ENCODE results near the gene PRKN.
"Not testable (repeated sequence)": the region's sequence is repeated elsewhere in the genome, so short reads cannot be mapped to it uniquely, and the experiment has no call there.

The PRKN gene

GRCh38 chr6:161822204-161822603, 905.4 kb downstream of the PRKN start:
- not testable (repeated sequence) for DNase-seq

- no peak for DNase-seq
Measured at GRCh38 chr6:161817881-161818280, 909.7 kb downstream of the PRKN start.

GRCh38 chr6:161815965-161816364, 911.6 kb downstream of the PRKN start:
- DNase-seq: no peak

DNA sequence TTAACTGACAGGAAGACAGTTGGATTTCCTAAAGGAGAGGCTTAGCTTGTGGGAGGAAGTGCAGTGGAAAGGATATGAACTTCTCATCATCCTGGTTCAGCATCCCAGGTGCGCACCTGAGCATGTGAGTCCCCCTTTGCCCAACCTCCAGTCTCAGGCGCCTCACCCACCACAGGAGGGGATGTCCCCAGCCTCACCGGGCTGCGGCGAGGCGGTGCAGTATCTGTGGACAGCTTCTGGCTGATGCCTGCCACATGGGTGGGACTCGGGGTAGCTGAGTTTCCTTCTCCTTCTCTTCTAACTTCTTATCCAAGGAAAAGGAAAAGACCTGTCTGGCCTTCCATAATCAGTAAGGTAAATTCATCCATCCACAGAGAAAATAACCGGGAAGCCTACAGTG, 914.4 kb downstream of the PRKN start:
- DNase-seq: no peak

DNA sequence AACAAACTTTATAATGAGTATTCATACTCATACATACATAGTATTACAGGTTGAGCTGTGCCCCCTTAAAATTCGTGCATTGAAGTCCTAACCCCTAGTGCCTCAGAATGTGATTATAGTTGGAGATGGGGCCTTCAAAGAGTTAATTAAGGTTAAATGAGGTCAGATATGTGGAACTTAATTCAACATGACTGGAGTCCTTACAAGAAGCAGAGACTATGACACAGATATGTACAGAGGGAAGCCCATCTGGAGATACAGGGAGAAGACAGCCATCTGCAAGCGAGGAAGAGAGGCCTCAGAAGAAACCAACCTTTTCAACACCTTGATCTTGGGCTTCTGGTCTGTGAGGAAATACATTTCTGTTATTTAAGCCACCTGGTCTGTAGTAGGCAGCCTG, 917.6 kb downstream of the PRKN start:
- DNase-seq: no peak

- DNase-seq: no peak
Measured at GRCh38 chr6:161804838-161805237, 922.7 kb downstream of the PRKN start.

GRCh38 chr6:161803131-161803530, 924.4 kb downstream of the PRKN start:
- no peak for DNase-seq

DNA sequence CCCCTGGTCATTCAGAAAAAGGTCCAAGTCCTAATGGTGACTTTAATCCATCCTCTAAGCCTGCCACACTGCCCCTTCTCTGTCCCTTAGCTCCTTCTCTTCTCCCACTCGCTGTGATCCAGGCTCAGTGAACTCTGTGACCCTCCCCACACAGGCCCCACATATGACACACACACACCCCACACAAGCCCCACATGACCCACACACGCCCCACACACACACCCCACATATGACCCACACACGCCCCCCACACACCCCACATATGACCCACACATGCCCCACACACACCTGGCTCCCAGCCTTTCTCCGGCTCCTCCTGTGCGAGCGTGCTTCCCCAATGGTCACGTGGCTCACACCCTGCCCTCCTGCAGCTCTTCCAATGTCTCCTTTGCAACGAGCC, 925.3 kb downstream of the PRKN start:
- DNase-seq: no peak

DNA sequence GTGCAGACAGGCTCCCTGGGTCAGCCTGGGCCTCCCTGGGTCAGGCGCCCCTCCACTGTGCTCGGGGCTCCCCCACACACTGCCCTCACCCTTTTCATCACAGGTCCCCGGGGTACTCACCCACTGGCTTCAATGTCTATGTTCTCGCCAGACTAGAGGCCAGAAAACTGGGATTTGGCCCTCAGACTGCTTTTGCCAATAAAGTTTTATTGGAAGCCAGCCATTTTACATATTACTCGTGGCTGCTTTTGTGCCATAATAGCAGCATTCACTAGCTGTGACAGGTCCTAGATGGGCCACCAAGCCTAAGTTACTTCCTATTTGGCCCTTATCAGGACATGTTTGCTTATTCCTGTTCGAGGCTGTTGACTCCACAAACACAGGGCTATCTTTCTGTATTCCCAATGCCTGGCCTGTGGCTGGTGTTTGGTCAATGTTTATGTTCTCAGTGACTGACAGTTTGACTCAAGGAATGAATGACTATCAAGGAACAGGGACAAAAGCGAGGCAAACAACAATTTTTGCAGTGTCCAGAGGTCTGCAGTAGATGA, 928.6 kb downstream of the PRKN start:
- no peak for DNase-seq

GRCh38 chr6:161796681-161797080, 930.9 kb downstream of the PRKN start:
- no peak for DNase-seq

- DNase-seq: peak in 2 of 56 donors; percentile 6 to 13
Measured at GRCh38 chr6:161792851-161793493, 934.6 kb downstream of the PRKN start.

DNA sequence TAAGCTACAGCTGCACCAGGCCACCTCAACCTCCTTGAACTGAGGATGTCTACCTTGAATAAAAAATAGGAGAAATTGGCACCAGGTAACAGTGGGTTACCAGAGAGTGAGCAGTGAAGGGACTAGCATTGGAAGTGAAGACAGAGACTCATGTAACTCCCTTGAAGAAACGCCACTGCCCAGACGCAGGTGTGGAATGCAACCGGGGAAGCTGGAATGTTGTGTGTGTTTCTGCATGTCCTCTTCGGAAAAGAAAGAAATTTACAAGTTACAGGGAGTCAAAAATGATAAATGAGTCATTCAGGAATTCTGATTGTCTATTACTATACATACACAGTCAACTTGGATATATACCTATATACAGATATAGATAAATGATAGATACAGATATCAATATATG, 939.0 kb downstream of the PRKN start:
- DNase-seq: no peak

DNA sequence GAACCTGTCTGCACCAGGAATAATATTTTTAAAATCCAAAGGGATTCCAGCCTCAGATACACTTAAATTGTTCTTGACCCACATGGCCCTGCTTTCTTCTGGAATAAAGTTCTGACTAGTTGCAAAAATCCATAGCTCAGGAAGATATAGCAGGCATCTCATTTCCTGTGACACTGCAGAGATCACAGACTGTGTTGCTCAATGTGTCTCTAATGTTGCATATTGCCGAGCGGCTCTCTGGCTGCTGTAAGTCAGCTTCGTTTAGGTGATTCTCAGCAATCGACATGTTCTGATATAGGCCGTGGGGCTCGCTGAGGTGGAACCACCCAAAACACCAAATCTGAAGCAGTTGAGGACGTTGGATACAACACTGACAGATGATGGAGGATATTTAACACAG, 955.4 kb downstream of the PRKN start:
- no peak for DNase-seq

DNA sequence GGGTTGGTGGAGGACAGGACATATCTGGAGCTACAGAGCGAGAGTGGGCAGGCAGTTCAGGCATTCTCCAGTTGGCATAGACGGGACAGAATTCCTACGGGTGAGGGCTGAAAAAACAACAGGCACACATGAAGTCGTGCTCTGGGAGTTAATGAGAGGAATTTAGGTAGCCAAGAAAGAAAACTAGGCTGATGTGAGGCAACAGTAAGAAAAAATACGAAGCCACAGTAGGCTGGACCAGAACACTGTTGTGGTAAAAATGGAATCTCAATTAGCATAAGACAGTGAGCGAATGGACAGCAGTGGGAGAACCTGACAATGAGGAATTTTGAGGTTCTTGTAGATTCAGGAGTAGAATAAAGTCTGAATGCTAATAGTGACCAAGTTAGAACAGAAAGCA, 965.6 kb downstream of the PRKN start:
- DNase-seq: no peak

GRCh38 chr6:161755080-161755479, 972.5 kb downstream of the PRKN start:
- no peak for DNase-seq

DNA sequence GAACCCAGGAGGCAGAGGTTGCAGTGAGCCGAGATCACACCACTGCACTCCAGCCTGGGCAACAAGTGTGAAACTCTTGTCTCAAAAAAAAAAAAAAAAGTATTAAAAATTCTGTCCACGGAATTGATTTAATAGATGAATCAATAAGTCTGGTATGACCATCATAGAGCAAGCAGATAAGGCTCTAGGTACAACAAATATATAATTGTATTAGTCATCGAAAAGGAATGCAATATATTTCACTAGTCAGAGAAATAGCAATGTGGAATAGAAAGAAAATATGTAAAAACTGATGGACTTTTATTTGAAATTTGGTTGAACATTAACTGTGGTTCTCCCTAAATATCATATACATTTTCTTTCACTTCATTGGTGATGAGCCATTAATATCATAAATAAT, 976.9 kb downstream of the PRKN start:
- no peak for DNase-seq

DNA sequence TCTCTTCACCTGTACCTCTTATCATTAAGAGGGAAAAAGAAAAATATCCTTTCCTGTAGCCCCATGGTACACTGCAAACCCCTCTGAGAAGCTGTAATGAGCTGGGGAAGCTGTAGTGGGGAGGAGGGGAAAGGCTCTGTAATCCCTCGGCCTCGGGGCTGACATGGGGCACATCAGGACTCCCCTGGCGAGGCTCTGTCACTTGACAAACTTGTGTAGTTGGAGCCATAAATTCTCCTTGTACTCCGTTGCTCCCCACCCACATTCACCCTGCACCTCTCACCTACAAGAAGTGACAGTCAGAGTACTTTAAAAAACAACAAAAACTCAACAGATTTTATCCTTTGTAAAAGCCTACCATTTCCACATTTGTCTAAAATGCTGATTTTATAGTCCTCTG, 978.0 kb downstream of the PRKN start:
- peak in 1 of 56 donors; percentile 10 for DNase-seq

GRCh38 chr6:161748535-161749416, 978.8 kb downstream of the PRKN start:
- peak in 25 of 56 donors; percentile 0 to 66 (median 19) for DNase-seq

DNA sequence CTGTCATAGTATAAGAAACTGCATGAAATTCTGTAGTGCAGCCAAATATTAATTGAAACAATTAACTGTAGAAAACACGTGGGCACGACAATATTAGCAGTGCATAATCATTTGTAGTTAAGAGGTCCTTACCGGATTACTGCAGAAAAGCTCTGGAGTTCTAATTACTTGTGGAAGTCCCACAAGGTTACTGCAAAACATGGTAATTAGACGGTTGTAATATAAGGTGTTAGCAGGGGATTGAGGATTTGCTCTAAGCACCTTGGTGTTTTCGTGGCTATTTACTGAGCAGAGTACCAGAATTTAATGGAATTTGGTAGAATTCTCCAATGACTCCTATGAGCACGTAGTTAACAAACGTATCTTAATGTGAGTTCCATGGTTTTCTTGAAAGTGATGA, 980.1 kb downstream of the PRKN start:
- DNase-seq: no peak

DNA sequence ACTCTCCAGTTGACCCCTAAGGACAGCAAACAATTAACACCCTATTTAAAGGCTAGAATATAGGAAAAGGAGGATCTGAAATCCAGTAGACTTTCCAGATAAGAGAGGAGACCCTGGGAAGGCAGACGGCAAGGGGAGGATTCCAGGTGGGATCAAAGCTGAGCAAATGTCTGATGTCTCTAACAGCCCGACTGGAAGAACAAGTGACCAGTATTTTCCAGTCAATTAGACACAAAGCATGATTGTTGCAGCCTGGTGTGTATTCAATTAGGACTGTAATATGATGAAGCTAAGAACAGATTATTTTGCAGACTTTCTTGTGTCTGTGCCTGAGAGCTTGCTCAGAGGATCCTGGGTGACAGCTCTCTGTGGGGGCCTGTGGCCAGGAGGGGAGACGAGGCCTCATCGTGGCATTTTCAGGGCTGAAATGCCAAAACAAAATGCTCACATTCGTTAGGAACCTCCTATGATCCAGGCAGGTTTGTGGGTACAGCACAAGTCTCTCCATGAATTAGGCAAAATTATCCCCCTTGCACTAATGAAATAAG, 981.9 kb downstream of the PRKN start:
- DNase-seq: no peak

GRCh38 chr6:161745128-161745527, 982.4 kb downstream of the PRKN start:
- DNase-seq: no peak
